ENCODE measurements around the gene UBE2D2.
"Not testable (repeated sequence)": the region's sequence is repeated elsewhere in the genome, so short reads cannot be mapped to it uniquely, and the experiment has no call there.

Gene UBE2D2

DNA sequence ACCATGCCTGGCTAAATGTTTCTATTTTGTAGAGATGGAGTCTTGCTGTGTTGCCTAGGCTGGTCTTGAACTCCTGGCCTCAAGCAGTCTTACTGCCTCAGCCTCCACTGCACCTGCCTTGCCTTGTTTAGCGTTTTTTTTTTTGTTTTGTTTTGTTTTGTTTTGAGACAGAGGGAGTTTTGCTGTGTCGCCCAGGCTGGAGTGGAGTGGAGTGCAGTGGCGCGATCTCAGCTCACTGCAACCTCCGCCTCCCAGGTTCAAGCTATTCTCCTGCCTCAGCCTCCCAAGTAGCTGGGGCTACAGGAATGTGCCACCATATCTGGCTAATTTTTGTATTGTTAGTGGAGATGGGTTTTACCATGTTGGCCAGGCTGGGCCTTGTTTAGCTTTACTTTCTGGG lies 27.0 kb downstream of the UBE2D2 start:
- DNase-seq: not testable (repeated sequence)

DNA sequence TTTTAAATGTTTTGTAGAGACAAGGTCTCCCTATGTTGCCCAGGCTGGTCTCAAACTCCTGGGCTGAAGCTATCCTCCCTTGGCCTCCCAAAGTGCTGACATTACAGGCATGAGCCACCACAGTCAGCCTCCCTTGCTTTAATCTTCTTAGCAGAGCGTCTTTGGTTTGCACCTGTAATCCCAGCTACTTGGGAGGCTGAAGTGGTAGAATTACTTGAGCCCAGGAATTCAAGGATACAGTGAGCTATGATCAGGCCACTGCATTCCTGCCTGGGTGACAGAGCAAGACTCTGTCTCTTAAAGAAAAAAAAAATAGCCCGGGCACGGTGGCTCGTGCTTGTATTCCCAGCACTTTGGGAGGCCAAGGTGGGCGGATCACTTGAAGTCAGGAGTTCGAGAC lies 27.8 kb downstream of the UBE2D2 start:
- DNase-seq: no peak

DNA sequence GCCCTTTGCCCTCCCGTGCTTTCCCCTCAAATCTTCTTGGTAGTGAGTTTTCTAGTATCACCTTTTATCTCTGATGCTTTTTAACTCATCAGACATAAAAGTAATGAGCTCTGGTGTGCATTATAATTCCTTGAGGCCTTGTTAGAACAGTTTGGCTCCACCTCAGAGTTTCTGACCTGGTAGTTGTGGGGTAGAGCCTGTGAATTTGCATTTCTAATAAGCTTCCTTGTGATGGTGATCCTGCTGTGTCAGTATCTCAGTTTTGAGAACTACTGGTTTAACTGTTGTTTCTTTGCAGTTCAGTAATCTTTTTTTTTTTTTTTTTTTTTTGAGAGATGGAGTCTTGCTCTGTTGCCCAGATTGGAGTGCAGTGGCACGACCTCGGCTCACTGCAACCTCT lies 31.1 kb downstream of the UBE2D2 start:
- no peak for DNase-seq

DNA sequence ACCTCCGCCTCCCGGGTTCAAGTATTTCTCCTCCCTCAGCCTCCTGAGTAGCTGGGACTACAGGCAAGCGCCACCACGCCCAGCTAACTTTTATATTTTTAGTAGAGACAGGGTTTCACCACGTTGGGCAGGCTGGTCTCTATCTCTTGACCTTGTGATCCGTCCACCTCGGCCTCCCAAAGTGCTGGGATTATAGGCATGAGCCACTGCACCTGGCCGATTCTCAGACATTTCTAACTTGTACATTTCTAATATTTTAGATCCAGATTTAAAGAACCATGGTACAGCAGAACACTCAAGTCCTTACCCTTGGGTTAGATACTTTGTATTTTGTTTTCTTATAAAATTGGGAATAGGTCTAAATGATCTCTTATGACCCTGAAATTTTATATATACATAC lies 31.9 kb downstream of the UBE2D2 start:
- DNase-seq: not testable (repeated sequence)

DNA sequence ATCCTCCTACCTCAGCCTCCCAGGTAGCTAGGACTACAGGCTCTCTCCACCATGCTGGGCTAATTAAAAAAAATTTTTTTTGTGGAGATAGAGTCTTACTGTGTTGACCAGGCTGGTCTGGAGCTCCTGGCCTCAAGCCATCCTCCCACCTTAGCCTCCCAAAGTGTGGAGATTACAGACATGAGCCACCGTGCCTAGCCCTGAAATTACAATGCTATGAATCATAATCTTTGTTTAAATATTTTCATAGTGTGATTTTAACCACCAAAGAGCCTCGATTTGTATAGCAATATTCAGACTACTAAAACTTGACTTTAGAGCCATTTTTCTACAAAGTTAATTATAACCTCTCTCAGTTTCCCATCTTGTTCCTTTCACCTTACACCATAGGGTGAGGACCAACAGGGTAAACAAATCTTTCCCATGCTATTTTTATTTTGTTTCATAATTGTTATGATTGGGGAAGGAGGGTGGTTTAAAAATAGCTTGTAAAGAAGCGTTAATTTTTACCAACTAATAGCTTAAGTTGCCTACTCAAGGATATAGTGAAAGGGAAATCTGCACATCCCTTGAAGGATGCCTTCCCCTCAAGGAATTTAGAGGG lies 32.7 kb downstream of the UBE2D2 start:
- DNase-seq: no peak

DNA sequence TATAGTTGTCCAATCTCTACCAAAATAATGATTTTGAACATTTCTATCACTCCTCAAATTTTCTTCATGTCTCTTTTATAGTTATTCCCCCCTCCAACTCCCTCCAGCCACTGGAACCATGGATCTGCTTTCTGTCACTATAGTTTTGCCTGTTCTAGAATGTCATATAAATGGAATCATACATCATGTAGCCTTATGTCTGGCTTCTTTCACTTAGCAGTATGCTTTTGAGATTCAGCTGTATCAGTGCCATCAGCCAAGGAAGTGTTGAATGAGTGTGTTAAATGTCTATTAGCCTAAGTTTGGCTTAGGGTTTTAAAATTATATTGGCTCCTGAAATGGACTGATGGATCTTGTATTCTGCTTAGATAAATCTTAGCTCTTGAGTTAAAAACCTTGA lies 36.0 kb downstream of the UBE2D2 start:
- no peak for DNase-seq

DNA sequence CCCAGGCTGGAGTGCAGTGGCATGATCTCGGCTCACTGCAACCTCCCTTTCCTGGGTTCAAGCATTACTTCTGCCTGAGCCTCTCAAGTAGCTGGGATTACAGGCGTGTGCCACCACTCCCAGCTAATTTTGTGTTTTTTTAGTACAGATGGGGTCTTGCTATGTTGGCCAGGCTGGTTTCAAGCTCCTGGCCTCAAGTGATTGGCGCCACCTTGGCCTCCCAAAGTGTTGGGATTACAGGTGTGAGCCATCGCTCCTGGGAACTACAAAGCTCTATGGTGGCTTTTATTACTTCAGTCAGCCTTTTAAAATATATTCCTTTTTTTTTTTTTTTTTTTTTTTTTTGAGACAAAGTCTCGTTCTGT lies 37.4 kb downstream of the UBE2D2 start:
- not testable (repeated sequence) for DNase-seq

GRCh38 chr5:139600336-139600949 lies 39.3 kb downstream of the UBE2D2 start:
- no peak for DNase-seq

- no peak for DNase-seq
Observed at GRCh38 chr5:139601429-139601828, 40.3 kb downstream of the UBE2D2 start.

- DNase-seq: not testable (repeated sequence)
Observed at GRCh38 chr5:139601948-139602347, 40.8 kb downstream of the UBE2D2 start.

DNA sequence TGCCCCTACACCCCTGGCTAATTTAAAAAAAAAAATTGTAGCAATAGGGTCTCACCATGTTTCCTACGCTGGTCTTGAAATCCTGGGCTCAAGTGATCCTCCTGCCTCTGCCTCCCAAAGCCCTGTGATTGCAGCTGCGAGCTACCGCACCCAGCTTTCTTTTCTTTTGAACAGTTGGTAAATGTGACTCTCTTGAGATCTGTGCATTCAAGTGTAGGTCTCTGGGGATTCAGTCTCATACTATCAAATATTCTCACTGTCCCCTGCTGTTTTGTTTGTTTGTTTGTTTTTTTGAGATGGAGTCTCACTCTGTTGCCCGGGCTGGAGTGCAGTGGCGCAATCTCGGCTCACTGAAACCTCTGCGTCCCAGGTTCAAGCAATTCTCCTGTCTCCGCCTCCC lies 44.7 kb downstream of the UBE2D2 start:
- no peak for DNase-seq

DNA sequence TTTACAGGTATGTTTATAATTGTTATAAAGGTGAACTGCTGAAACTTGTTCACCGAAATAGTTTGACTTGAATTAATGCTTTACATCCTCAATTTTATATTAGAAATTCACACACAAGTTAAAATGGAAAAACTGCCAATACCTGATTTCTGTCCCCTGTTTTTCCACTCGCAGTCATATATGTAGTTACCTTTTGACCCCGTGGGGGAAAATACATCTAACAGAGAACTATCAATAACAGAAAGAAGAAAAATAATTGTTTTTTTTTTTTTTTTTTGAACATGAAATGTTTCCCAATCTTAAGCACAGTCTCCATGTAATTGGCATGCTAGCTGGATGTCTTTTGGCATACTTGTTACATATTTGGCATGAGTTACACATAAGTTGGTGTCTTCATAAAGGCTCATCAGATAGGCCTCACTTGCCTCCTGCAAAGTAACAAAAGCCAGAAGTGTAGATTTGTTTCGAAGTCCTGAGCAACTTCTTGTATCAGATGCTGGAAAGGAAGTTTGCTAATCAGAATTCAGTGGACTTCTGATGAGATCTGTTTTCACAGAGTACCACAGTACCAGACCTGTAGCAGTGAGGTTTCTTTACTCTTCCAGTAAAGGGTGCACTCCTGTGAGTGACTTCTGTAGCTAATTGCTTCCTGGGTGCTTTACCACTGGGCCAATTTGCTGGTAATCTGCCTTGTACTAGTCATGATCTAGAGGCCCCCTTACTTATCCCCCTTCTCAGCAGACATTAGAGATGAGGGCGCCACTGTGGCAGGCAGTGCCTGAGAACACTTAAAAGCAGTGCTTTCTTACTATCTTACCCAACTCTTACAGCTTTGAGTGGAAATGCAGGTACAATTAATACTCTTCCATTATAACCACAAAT lies 50.8 kb downstream of the UBE2D2 start:
- no peak for DNase-seq

DNA sequence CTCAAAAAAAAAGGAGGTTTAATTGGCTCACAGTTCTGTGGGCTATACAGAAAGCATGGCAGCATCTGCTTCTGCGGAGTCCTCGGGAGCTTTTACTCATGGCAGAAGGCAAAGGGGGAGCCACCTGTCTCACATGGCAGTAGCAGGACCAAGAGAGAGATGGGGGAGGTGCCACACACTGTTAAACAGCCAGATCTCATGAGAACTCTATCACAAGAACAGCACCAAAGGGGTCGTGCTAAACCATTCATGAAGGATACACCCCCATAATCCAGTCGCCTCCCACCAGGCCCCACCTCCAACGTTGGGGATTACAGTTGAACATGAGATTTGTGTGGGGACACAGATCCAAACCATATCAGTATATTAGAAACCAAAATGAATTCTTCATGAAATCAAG lies 58.7 kb downstream of the UBE2D2 start:
- DNase-seq: no peak

DNA sequence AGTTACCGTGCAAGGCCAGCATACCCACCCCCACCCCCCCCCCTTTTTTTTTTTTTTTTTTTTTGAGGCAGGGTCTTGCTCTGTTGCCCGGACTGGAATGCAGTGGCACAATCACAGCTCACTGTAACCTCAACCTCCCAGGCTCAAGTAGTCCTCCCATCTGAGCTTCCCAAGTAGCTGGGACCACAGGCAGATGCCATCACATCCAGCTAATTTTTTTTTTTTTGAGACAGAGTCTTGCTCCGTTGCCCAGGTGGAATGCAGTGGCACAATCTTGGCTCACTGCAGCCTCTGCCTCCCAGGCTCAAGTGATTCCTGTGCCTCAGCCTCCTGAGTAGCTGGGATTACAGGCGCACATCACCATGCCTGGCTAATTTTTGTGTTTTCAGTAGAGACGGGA lies 64.3 kb downstream of the UBE2D2 start:
- not testable (repeated sequence) for DNase-seq

GRCh38 chr5:139630855-139631254 lies 69.7 kb downstream of the UBE2D2 start:
- no peak for DNase-seq

GRCh38 chr5:139631520-139632165 lies 70.5 kb downstream of the UBE2D2 start:
- no peak for DNase-seq

DNA sequence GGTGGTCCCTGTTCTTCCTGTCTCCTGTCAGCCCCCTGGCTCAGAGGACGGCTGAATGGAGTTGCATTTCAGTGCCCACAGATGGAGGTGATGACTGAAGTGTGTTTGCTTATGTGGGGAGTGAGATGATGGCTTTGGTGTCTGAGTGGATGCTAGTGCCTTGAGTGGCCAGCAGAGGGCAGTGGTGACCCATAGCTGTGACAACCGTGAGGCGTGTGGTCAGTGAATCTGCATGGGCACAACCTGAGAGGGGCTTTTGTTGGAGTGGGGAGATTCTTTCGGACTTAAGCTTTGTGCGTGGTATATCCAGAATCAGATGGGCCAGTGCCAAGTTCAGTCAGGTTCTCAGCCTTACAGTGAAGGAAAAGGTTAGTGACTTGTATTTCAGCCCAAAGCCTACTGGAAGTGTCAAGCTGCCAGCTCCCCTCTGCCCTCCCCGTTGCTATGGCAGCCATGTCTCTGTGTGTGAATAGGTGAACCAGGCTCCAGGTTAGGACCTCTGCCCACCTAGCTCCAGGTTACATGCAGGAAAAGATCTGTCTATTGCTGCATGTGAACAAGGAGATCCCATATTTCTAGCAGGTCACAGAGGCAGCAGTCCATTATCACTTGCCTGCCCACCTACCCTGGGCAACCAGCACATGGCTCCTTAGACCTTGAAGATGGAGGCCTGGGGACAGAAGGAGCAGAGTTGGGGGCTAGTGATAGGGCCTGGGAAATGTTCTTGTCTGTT lies 72.3 kb downstream of the UBE2D2 start:
- peak; percentile 56 for DNase-seq

- no peak for DNase-seq
Observed at GRCh38 chr5:139634028-139634325, 72.8 kb downstream of the UBE2D2 start.

DNA sequence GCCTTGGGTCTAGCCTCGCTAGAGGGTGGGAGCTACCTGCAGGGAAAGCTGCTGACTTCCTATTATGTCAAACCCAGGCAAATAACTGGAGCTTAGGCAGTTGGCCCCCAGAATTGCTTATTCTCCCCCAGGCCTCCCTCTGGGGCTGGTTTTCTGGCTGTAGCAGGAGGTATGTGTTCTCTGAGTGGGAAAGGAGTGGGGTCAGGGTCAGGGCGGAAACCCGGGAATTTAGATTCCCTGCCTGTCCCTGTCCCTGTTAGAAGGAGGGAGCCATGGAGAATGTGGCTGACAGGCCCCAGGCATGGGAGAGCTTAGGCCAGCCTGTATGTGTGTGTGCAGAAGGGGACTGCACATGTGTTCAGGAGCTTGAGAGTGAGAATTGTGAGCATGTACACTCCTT lies 73.4 kb downstream of the UBE2D2 start:
- no peak for DNase-seq

DNA sequence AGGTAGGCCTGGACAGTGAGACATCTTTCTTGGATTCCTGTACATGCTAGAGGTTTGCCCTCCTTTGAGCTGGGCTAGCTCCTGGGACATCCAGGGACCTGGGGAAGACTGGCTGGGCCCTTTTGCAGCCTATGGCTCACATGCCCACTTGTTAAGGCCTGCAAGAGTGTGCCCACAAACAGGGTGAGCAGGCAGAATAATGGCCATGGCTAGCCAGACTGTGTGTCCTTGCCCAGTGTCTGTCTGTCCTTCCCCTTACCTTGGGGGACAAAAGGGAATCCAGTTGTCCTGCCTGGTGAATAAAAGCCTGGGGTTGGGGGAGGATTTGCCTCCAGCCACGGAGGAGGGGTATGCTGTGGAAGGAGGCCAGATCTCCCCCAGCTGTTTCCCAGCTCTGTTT lies 74.1 kb downstream of the UBE2D2 start:
- DNase-seq: no peak

GRCh38 chr5:139635606-139636206 lies 74.6 kb downstream of the UBE2D2 start:
- no peak for DNase-seq

GRCh38 chr5:139636207-139636792 lies 75.2 kb downstream of the UBE2D2 start:
- DNase-seq: peak; percentile 26

All from T-helper 9 cell (primary cell).